Measurements from ENCODE around the gene SPATA19. TPM values are rescaled to one million over a fixed set of nuclear protein-coding genes. Genes with fewer than 3 reads are reported as not detected.

The SPATA19 gene
- total RNA-seq, 4 donors from 2014 or later = 0.94 TPM; not detected in 3

GRCh38 chr11:133818302-133818701 lies 27.0 kb downstream of the SPATA19 start:
- Histone ChIP-seq H3K27me3 (no peaks in the 10 kb centered on the region), H3K36me3 (no peaks in the 10 kb centered on the region), H3K27ac (no peak overlapping the region), H3K4me1 (no peaks in the 10 kb centered on the region), H3K9me3 (no peaks in the 10 kb centered on the region), H3K4me3 (replicated peaks in 1 of 3) (no peak overlapping the region)
- WGBS, 2 donors = 85 to 88% methylated on average over 12 of the region's 12 CpGs
- TF ChIP-seq CTCF (IDR thresholded peaks at IDR 0.05) (no peak), POLR2A (IDR thresholded peaks at IDR 0.05) (no peak)
- intact Hi-C loops (cut with DNase I) = no loop called here
- no peak for DNase-seq

DNA sequence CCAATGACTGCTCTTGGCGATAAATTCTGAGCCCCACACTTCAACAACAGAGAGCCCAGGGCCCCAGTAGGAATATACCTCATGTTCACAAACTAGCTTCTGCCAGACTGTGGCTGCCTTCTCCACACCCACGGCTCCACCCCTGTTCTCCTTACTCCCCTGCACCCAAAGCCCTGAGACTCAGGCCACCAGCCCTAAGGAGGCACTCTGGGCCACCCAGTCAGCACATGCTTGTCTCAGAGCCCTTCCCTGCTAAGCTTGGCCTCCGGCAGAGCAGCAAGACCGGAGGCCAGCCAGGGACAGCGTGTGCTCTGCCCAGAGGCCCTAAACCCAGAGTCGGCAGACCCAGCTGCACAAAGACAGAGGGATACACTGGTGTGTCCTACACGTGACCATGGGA lies 27.9 kb downstream of the SPATA19 start:
- Histone ChIP-seq H3K27ac (no peak overlapping the region), H3K4me1 (no peaks in the 10 kb centered on the region), H3K36me3 (no peaks in the 10 kb centered on the region), H3K9me3 (no peaks in the 10 kb centered on the region), H3K4me3 (replicated peaks in 1 of 3) (no peak overlapping the region), H3K27me3 (no peaks in the 10 kb centered on the region)
- intact Hi-C loops (cut with DNase I) = no loop called here
- DNase-seq = no peak
- WGBS, 2 donors = 84 to 87% methylated on average over 7 of the region's 7 CpGs
- no peak for TF ChIP-seq CTCF (IDR thresholded peaks at IDR 0.05)
- TF ChIP-seq POLR2A (IDR thresholded peaks at IDR 0.05) = no peak

- Histone ChIP-seq H3K9me3 (no peaks in the 10 kb centered on the region), H3K36me3 (no peaks in the 10 kb centered on the region), H3K27ac (no peak overlapping the region), H3K4me3 (replicated peaks in 1 of 3) (no peak overlapping the region), H3K4me1 (no peaks in the 10 kb centered on the region), H3K27me3 (no peaks in the 10 kb centered on the region)
- 75 to 76% methylated on average over 5 of the region's 5 CpGs for WGBS, 2 donors
- intact Hi-C loops (cut with DNase I) = no loop called here
- TF ChIP-seq POLR2A (IDR thresholded peaks at IDR 0.05) (no peak), CTCF (IDR thresholded peaks at IDR 0.05) (no peak)
- DNase-seq = no peak
These were observed 29.0 kb downstream of the SPATA19 start for GRCh38 chr11:133816146-133816870.

DNA sequence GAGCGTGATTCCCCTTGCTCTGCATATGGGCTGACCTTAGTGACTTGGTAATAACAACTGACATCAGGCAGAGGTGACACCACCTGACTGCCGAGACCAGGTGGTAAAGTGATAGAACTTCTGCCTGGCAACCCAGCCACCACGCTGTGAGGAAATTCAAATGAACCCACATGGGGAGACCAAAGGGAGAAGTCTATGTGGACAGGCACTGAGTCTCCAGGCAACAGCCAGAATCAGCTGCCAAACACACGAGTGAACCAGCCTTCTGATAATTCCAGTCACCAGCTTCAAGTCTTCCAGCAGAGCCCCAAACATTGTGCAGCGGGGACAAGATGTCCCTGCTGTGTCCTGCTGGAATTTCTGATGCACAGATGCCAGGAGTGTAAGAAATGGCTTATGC lies 29.7 kb downstream of the SPATA19 start:
- no peaks in the 10 kb centered on the region for H3K27me3 ChIP-seq
- H3K27ac ChIP-seq = no peak overlapping the region
- no peak for DNase-seq
- H3K36me3 ChIP-seq = no peaks in the 10 kb centered on the region
- 60 to 65% methylated on average over 5 of the region's 5 CpGs for WGBS, 2 donors
- no peaks in the 10 kb centered on the region for H3K9me3 ChIP-seq
- H3K4me1 ChIP-seq = no peaks in the 10 kb centered on the region
- H3K4me3 ChIP-seq (replicated peaks in 1 of 3) = no peak overlapping the region
- TF ChIP-seq POLR2A (IDR thresholded peaks at IDR 0.05) = no peak
- no peak for TF ChIP-seq CTCF (IDR thresholded peaks at IDR 0.05)
- intact Hi-C loops (cut with DNase I) = no loop called here

GRCh38 chr11:133814588-133815100 lies 30.7 kb downstream of the SPATA19 start:
- intact Hi-C loops (cut with DNase I) = no loop called here
- DNase-seq = no peak
- no peaks in the 10 kb centered on the region for H3K27me3 ChIP-seq
- H3K4me3 ChIP-seq (replicated peaks in 1 of 3) = no peak overlapping the region
- H3K36me3 ChIP-seq = no peaks in the 10 kb centered on the region
- no peaks in the 10 kb centered on the region for H3K4me1 ChIP-seq
- H3K27ac ChIP-seq = no peak overlapping the region
- TF ChIP-seq POLR2A (IDR thresholded peaks at IDR 0.05) = no peak
- TF ChIP-seq CTCF (IDR thresholded peaks at IDR 0.05) = no peak
- WGBS, 2 donors = 74 to 78% methylated on average over 8 of the region's 8 CpGs
- H3K9me3 ChIP-seq = no peaks in the 10 kb centered on the region
